Heart left ventricle (tissue), 16 donors: Measurements from ENCODE around the gene FKBP5. TPM values are rescaled to one million over a fixed set of nuclear protein-coding genes. Genes with fewer than 3 reads are reported as not detected.

Experiments used
- ATAC-seq, 4 donors: fragments of 200-7000 bp; cut with Tn5 transposase; one replicate each; pipeline ENCODE4 v1.9.1; 2020 to 2022; ENCODE audit warnings: moderate library complexity in 4 of 4, mild to moderate bottlenecking in 3 of 4, moderate number of reproducible peaks in 1 of 4
- DNase-seq, 5 donors: peaks; one replicate each; pipeline ENCODE4 v3.0.0-alpha.2; 2020
- H3K27ac ChIP-seq, 12 donors: fragments of 200-600 bp; sonication (generic) in 4 of 12; one replicate each; pipeline versions ENCODE4 v1.5.0 to v1.8.0; 2016 to 2022; ENCODE audit warnings: mild to moderate bottlenecking in 2 of 12
- H3K27me3 ChIP-seq, 9 donors: fragments of 200-600 bp; sonication (generic) in 2 of 9; one replicate each; pipeline versions ENCODE4 v1.5.1 to v1.8.0; 2016 to 2022; ENCODE audit warnings: mild to moderate bottlenecking in 3 of 9
- H3K36me3 ChIP-seq, 9 donors: fragments of 200-600 bp; sonication (generic) in 2 of 9; one replicate each; pipeline versions ENCODE4 v1.5.0 to v1.8.0; 2018 to 2022; ENCODE audit warnings: mild to moderate bottlenecking in 2 of 9
- H3K4me1 ChIP-seq, 12 donors: fragments of 200-600 bp; sonication (generic) in 4 of 12; one replicate each; pipeline versions ENCODE4 v1.5.0 to v1.8.0; 2016 to 2022; ENCODE audit warnings: mild to moderate bottlenecking in 3 of 12
- H3K4me3 ChIP-seq, 12 donors: fragments of 200-600 bp; sonication (generic) in 4 of 12; one replicate each; pipeline versions ENCODE4 v1.5.0 to v1.8.0; 2017 to 2022; ENCODE audit warnings: mild to moderate bottlenecking in 9 of 12, moderate library complexity in 4 of 12
- H3K9me3 ChIP-seq, 12 donors: fragments of 200-600 bp; sonication (generic) in 4 of 12; one replicate each; pipeline versions ENCODE4 v1.5.0 to v1.8.0; 2016 to 2022; ENCODE audit warnings: mild to moderate bottlenecking in 1 of 12
- POLR2A ChIP-seq, 2 donors: fragments of 450-650 bp; IDR thresholded peaks; one replicate each; pipeline ENCODE4 v1.6.1; 2017; ENCODE audit warnings: antibody characterized with exemption in 2 of 2, mild to moderate bottlenecking in 2 of 2, moderate library complexity in 2 of 2
- WGBS, 4 donors: extraction: QIAGEN DNeasy Blood & Tissue Kit in 2 of 4; methylation state at CpG; one replicate each; pipeline versions ENCODE4 v1.1.5 to v1.1.7; 2013 to 2018; 5-methylcytosine and 5-hydroxymethylcytosine counted together
- intact Hi-C, 10 donors: fragments of 100-400 bp; cut with DNase I; formaldehyde crosslinking; loops; one replicate each; pipeline versions ENCODE4 v1.11.1 to v1.14.2; 2022
- polyA plus RNA-seq, 2 donors: library from polyadenylated mRNA; stranded (reverse); fragments of 200-250 nt; gene quantifications; one replicate each; pipeline ENCODE4 v1.2.3, GENCODE V29; 2013
- total RNA-seq, 9 donors: library from RNA; depleted of rRNA in 2 of 9; stranded (reverse); fragments of >200 nt in 2 of 9; fragmentation: NEBNext Ultra II Directional in 3 of 9; extraction: Animal tissue kit (Norgen Biotek cat#: 25700) in 3 of 9; gene quantifications; one replicate each; pipeline versions ENCODE4 v1.1.0 to v1.2.4, GENCODE V29; 2016 to 2023
- TF ChIP-seq, protein P1 (sequence below), 12 donors: fragments of 200-600 bp; sonication (generic) in 4 of 12; IDR thresholded peaks; one replicate each; pipeline versions ENCODE4 v1.5.0 to v1.8.0; 2018 to 2022; ENCODE audit warnings: antibody characterized with exemption in 12 of 12, mild to moderate bottlenecking in 5 of 12
- donor health status: ischemic (EF 13 %, LVEDD 7.1; RV severe dilation, severe dysfunction).
- donor health status: healthy with polysubstance abuse.
- donor health status: DM: no; HTN: yes; CAD: no.
- donor health status: DM: no; HTN: no; CAD: no.
- donor health status: ischemic (EF 25% LVEDD 6.9; RV normal size, moderate dysfunction).
- donor health status: ischemic (EF 25% LVEDD 5.7; RV mildly dilated, moderate dysfunction).
- donor health status: healthy.
- donor health status: DM: yes; HTN: yes; CAD: no.
- donor health status: ischemic (EF 35%, LVEDD 5.7; RV mildly dilated, moderate dysfunction).
- donor health status: nonischemic (EF 11% LVEDD 7.7; RV severe dilation, severe dysfunction).
- donor health status: DM: yes; HTN: yes; CAD: no.
- donor health status: PGD.
- donor health status: ischemic (EF 29% LVEDD 5.4; RV normal size, mild dysfunction).
- donor health status: nonischemic (EF 23%, LVEDD 6.1; RV moderate dilation, normal function).

The FKBP5 gene
- total and polyA plus RNA-seq, 11 donors, result 19.7 to 351 (median 104) TPM

DNA sequence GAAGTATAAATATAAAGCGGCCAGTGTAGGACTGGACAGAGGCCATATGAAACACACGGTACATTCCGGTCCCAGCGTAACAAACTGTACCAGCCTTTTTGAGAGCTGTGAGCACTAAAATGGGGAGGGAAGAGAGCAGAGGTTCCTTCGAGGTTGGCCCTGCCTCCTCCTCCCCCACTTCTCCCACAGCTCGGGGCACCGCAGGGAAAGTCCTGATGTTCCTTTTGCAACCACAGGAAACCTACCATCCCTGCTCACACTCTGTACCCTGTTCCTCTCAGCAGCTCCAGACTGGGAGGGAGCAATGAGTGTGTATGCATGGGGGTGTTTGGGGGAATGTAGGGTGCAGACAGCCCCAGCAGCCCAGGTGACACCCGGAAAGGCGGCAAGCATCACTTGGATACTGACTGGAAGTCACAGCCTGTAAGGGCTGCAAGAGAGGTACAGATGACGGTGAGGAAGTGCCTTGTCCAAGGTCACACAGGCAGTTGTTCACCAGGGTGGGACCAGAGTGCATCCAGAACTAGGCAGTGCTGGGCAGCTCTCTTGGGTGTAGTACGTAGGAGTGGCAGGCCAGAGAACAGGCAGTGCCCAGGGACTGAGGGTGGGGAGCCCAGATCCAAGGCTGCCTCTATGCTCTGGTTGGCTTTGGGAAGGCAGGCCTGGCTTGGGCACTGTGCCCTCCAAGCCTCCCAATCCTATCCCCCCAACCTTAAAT lies 37.2 kb upstream of the FKBP5 start:
- ATAC-seq (peak; percentile 46 to 68 (median 54)), DNase-seq (peak; percentile 28 to 86 (median 70))
- H3K27me3 ChIP-seq, result no peaks in the 10 kb centered on the region
- no peaks in the 10 kb centered on the region for H3K36me3 ChIP-seq
- WGBS, 4 donors, result 31 to 40% (median 35%) methylated on average over 11 of the region's 11 CpGs
- H3K9me3 ChIP-seq, result no peaks in the 10 kb centered on the region
- no peak for TF ChIP-seq POLR2A (IDR thresholded peaks at IDR 0.05)
- TF ChIP-seq, protein P1, sequence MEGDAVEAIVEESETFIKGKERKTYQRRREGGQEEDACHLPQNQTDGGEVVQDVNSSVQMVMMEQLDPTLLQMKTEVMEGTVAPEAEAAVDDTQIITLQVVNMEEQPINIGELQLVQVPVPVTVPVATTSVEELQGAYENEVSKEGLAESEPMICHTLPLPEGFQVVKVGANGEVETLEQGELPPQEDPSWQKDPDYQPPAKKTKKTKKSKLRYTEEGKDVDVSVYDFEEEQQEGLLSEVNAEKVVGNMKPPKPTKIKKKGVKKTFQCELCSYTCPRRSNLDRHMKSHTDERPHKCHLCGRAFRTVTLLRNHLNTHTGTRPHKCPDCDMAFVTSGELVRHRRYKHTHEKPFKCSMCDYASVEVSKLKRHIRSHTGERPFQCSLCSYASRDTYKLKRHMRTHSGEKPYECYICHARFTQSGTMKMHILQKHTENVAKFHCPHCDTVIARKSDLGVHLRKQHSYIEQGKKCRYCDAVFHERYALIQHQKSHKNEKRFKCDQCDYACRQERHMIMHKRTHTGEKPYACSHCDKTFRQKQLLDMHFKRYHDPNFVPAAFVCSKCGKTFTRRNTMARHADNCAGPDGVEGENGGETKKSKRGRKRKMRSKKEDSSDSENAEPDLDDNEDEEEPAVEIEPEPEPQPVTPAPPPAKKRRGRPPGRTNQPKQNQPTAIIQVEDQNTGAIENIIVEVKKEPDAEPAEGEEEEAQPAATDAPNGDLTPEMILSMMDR (IDR thresholded peaks at IDR 0.05), result no peak
- H3K27ac ChIP-seq, result peak overlapping the region; percentile 91 to 100 (median 99)
- H3K4me3 ChIP-seq, result peak overlapping the region in 2 of 12 donors; percentile 3 to 18
- peaks cover 30 to 98% (median 56%) of the 10 kb centered on the region in 12 donors for H3K4me1 ChIP-seq
- intact Hi-C loops, result loop anchor here in 5 of 10 donors (2.0 to 5.0 kb wide), 3 partner anchors 34 to 39 kb away; partner anchors contain the start of gene FKBP5 (in 4 of the 5)

DNA sequence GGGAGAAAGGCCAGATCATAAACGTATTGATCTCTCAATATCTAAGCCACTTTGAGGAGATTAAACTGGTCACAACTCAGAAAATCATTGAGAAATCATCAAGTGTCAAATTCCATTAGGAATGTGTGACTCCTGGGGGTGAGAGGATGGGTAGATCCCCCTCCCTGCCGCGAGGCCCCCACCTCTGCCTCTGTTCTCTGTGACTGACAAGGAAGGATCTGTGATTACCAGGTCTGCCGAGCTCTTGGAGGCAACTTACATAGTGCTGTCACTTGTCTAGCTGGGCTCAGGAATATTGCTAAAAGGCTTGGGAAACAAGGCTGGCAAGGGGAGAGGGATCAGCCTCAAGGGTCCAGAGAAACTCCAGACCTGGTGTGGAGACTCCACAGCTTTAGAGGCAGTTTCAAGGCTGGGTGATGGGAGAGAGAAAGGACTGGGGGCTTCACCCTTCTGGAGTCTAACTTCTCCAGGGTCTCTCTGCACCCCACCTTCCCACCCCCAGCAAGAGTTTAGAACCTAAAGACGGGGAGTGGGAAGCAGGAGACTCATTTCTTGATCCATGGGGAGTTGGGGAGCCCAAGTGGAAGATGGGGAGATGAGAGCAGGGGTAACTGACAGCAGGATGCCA lies 36.5 kb upstream of the FKBP5 start:
- Histone ChIP-seq H3K4me1 (peaks cover 33 to 98% (median 60%) of the 10 kb centered on the region in 12 donors), H3K36me3 (no peaks in the 10 kb centered on the region), H3K4me3 (peak overlapping the region in 1 of 12 donors; percentile 3), H3K9me3 (no peaks in the 10 kb centered on the region), H3K27ac (peak overlapping the region; percentile 91 to 100 (median 99)), H3K27me3 (no peaks in the 10 kb centered on the region)
- intact Hi-C loops, result loop anchor here in 2 of 10 donors (5.0 kb wide), 2 partner anchors 33 to 38 kb away; partner anchors contain the start of gene FKBP5 (in 1 of the 2)
- peak in 1 of 2 donors; percentile 33 for TF ChIP-seq POLR2A (IDR thresholded peaks at IDR 0.05)
- TF ChIP-seq, protein P1 (IDR thresholded peaks at IDR 0.05), result no peak
- DNase-seq (no peak), ATAC-seq (no peak)
- 62 to 66% (median 65%) methylated on average over 5 of the region's 5 CpGs for WGBS, 4 donors

DNA sequence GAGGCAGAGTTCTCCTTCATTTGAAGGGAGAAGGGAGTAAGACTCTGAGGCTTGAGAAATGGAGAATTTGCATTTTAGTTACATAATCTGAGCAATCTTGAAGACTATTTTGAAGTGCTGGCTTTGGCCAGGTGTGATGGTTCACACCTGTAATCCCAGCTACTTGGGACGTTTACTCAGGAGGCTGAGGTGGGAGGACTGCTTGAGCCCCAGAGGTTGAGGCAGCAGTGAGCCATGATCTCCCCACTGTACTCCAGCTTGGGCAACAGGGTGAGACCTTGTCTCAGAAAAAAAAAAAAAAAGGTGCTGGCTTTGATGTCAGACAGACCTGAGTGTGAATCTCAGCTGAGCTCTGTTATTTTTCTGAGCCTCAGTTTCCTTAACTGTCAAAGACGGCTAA lies 35.8 kb upstream of the FKBP5 start:
- H3K4me3 ChIP-seq, result no peak overlapping the region
- no peaks in the 10 kb centered on the region for H3K9me3 ChIP-seq
- TF ChIP-seq, protein P1 (IDR thresholded peaks at IDR 0.05), result no peak
- TF ChIP-seq POLR2A (IDR thresholded peaks at IDR 0.05), result no peak
- no peaks in the 10 kb centered on the region for H3K36me3 ChIP-seq
- 88 to 94% (median 90%) methylated on average over 2 of the region's 2 CpGs for WGBS, 4 donors
- peak overlapping the region in 7 of 12 donors; percentile 21 to 100 (median 99) for H3K27ac ChIP-seq
- ATAC-seq (no peak), DNase-seq (no peak)
- H3K27me3 ChIP-seq, result no peaks in the 10 kb centered on the region
- H3K4me1 ChIP-seq, result peaks cover 40 to 98% (median 67%) of the 10 kb centered on the region in 12 donors
- intact Hi-C loops, result no loop called here

DNA sequence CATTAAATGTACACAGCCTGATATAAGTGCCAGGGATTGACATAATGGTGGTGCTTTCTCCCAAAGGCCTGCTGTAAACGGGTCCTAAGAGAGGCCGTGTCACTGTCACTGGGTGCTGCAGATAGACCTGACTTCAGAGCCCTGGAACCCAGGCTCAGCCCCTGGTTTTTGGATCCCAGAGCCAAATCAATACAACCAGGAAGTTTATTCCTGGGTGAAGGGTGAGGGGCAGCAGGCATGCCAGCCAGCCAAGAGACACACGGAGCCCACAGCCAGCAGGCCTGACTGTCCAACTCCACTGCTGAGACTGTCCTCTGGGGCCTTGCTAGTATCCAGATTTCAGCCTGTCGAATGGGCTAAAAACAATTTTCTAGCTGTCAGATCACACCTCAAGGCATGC lies 35.3 kb upstream of the FKBP5 start:
- DNase-seq (no peak), ATAC-seq (no peak)
- intact Hi-C loops, result no loop called here
- H3K27ac ChIP-seq, result peak overlapping the region in 7 of 12 donors; percentile 21 to 100 (median 99)
- no peaks in the 10 kb centered on the region for H3K36me3 ChIP-seq
- no peak for TF ChIP-seq POLR2A (IDR thresholded peaks at IDR 0.05)
- TF ChIP-seq, protein P1 (IDR thresholded peaks at IDR 0.05), result no peak
- WGBS, 4 donors, result 89 to 100% (median 93%) methylated on average over 3 to 4 of the region's 4 CpGs
- no peaks in the 10 kb centered on the region for H3K9me3 ChIP-seq
- peaks cover 37 to 98% (median 67%) of the 10 kb centered on the region in 12 donors for H3K4me1 ChIP-seq
- H3K4me3 ChIP-seq, result no peak overlapping the region
- H3K27me3 ChIP-seq, result no peaks in the 10 kb centered on the region
